Body of pancreas (tissue), 4 donors: Measurements from ENCODE around the gene OOSP4A. TPM values are rescaled to one million over a fixed set of nuclear protein-coding genes. Genes with fewer than 3 reads are reported as not detected.
"Not testable (repeated sequence)": the region's sequence is repeated elsewhere in the genome, so short reads cannot be mapped to it uniquely, and the experiment has no call there.

Experiments
- ATAC-seq: fragments of 150-250 bp; one replicate; pipeline ENCODE4 v1.9.1; 2016
- DNase-seq, 4 donors: peaks; one replicate each; pipeline ENCODE4 v3.0.0-alpha.2; 2019
- H3K27ac ChIP-seq, 4 donors: fragments of 200-600 bp; sonication (generic); 1 replicate in 3 of 4; 2 replicates in 1 of 4; pipeline versions ENCODE4 v1.5.1 to v1.6.1; 2016 to 2019; ENCODE audit warnings: mild to moderate bottlenecking in 1 of 4, mixed read lengths in 1 of 4, moderate library complexity in 1 of 4
- H3K27me3 ChIP-seq, 2 donors: fragments of 200-600 bp; sonication (generic); one replicate each; pipeline ENCODE4 v1.6.0; 2016; ENCODE audit warnings: mild to moderate bottlenecking in 1 of 2
- H3K36me3 ChIP-seq, 2 donors: fragments of 200-600 bp; sonication (generic); replicated peaks in 1 of 2; 2 replicates each; pipeline ENCODE4 v1.5.1; 2016; ENCODE audit warnings: low read depth in 2 of 2; ENCODE audit not compliant: insufficient read depth in 1 of 2
- H3K4me1 ChIP-seq: fragments of 200-600 bp; sonication (generic); one replicate; pipeline ENCODE4 v1.6.0; 2016
- H3K4me3 ChIP-seq, 2 donors: fragments of 200-600 bp; sonication (generic); 1 replicate in 1 of 2; 2 replicates in 1 of 2; pipeline ENCODE4 v1.5.1; 2016 to 2019
- H3K9me3 ChIP-seq, 3 donors: fragments of 200-600 bp; sonication (generic); 1 replicate in 2 of 3; 2 replicates in 1 of 3; pipeline ENCODE4 v1.5.1; 2016
- CTCF ChIP-seq, 7 experiments: fragments of 450-650 bp in 4 of 7; fragments of 200-600 bp in 3 of 7; sonication (generic) in 3 of 7; IDR thresholded peaks; one replicate each; pipeline ENCODE4 v1.5.1; 2016 to 2019; ENCODE audit warnings: antibody characterized with exemption in 7 of 7
- POLR2A ChIP-seq, 3 donors: fragments of 450-650 bp; IDR thresholded peaks; one replicate each; pipeline ENCODE4 v1.6.1; 2016; ENCODE audit warnings: antibody characterized with exemption in 3 of 3, mild to moderate bottlenecking in 2 of 3
- WGBS, 2 donors: methylation state at CpG; one replicate each; pipeline ENCODE4 v1.1.5; 2017; 5-methylcytosine and 5-hydroxymethylcytosine counted together
- intact Hi-C: fragments of 100-400 bp; cut with DNase I; formaldehyde crosslinking; loops from one replicate; pipeline ENCODE4 v1.15.1; 2023
- total RNA-seq, 2 donors: library from RNA; depleted of rRNA; stranded (reverse); fragments of >200 nt; gene quantifications; one replicate each; pipeline ENCODE4 v1.1.0, GENCODE V29; 2016

Gene OOSP4A
- total RNA-seq, 2 donors from 2014 or later, result not detected

- Histone ChIP-seq H3K36me3 (no peaks in the 10 kb centered on the region), H3K9me3 (no peaks in the 10 kb centered on the region), H3K27ac (no peak overlapping the region), H3K4me3 (no peak overlapping the region), H3K4me1 (peaks cover 11% of the 10 kb centered on the region), H3K27me3 (no peaks in the 10 kb centered on the region)
- WGBS, 2 donors, result 93 to 98% methylated on average over 3 of the region's 3 CpGs
- intact Hi-C loops, result no loop called here
- TF ChIP-seq CTCF (IDR thresholded peaks at IDR 0.05) (no peak), POLR2A (IDR thresholded peaks at IDR 0.05) (no peak)
- ATAC-seq (no peak), DNase-seq (no peak)
Measured at GRCh38 chr11:59967677-59968394, 4.0 kb downstream of the OOSP4A start.

- H3K27me3 ChIP-seq, result no peaks in the 10 kb centered on the region
- DNase-seq, result no peak
- 89 to 91% methylated on average over 1 of the region's 1 CpG for WGBS, 2 donors
- H3K36me3 ChIP-seq, result no peaks in the 10 kb centered on the region
- TF ChIP-seq POLR2A (IDR thresholded peaks at IDR 0.05) (no peak), CTCF (IDR thresholded peaks at IDR 0.05) (no peak)
- H3K27ac ChIP-seq, result no peak overlapping the region
- H3K4me1 ChIP-seq, result peaks cover 11% of the 10 kb centered on the region
- ATAC-seq, result no peak
- H3K9me3 ChIP-seq, result no peaks in the 10 kb centered on the region
- intact Hi-C loops, result no loop called here
- no peak overlapping the region for H3K4me3 ChIP-seq
Measured at GRCh38 chr11:59968395-59968783, 4.6 kb downstream of the OOSP4A start.

- no peaks in the 10 kb centered on the region for H3K9me3 ChIP-seq
- no peak overlapping the region for H3K4me3 ChIP-seq
- no peaks in the 10 kb centered on the region for H3K27me3 ChIP-seq
- DNase-seq (no peak), ATAC-seq (no peak)
- no peak overlapping the region for H3K27ac ChIP-seq
- WGBS, 2 donors, result 43% methylated on average over 5 of the region's 5 CpGs
- intact Hi-C loops, result no loop called here
- H3K4me1 ChIP-seq, result no peaks in the 10 kb centered on the region
- no peaks in the 10 kb centered on the region for H3K36me3 ChIP-seq
- TF ChIP-seq CTCF (IDR thresholded peaks at IDR 0.05), result no peak
- TF ChIP-seq POLR2A (IDR thresholded peaks at IDR 0.05), result no peak
Measured at GRCh38 chr11:59973097-59973496, 9.3 kb downstream of the OOSP4A start.

- Histone ChIP-seq H3K9me3 (no peaks in the 10 kb centered on the region), H3K27ac (no peak overlapping the region), H3K4me1 (no peaks in the 10 kb centered on the region), H3K36me3 (no peaks in the 10 kb centered on the region), H3K4me3 (no peak overlapping the region), H3K27me3 (no peaks in the 10 kb centered on the region)
- TF ChIP-seq POLR2A (IDR thresholded peaks at IDR 0.05) (no peak), CTCF (IDR thresholded peaks at IDR 0.05) (no peak)
- no peak for ATAC-seq
- WGBS, 2 donors, result 92 to 96% methylated on average over 4 of the region's 4 CpGs
- intact Hi-C loops, result no loop called here
- DNase-seq, result no peak
Measured at GRCh38 chr11:59981106-59981770, 17.4 kb downstream of the OOSP4A start.

- H3K36me3 ChIP-seq, intact Hi-C loops, H3K9me3 ChIP-seq, H3K27me3 ChIP-seq, H3K4me3 ChIP-seq, ATAC-seq, DNase-seq, H3K27ac ChIP-seq, H3K4me1 ChIP-seq: not testable (repeated sequence)
- 54 to 56% methylated on average over 4 of the region's 4 CpGs for WGBS, 2 donors
Measured at GRCh38 chr11:59982037-59982436, 18.2 kb downstream of the OOSP4A start.
